CD1c-positive myeloid dendritic cell (primary cell): ENCODE data around the gene CTPS2.

Experiments
- DNase-seq: peaks from one replicate; pipeline ENCODE4 v3.0.0-alpha.2; 2016; ENCODE audit errors: extremely low spot score

CTPS2 gene

DNA sequence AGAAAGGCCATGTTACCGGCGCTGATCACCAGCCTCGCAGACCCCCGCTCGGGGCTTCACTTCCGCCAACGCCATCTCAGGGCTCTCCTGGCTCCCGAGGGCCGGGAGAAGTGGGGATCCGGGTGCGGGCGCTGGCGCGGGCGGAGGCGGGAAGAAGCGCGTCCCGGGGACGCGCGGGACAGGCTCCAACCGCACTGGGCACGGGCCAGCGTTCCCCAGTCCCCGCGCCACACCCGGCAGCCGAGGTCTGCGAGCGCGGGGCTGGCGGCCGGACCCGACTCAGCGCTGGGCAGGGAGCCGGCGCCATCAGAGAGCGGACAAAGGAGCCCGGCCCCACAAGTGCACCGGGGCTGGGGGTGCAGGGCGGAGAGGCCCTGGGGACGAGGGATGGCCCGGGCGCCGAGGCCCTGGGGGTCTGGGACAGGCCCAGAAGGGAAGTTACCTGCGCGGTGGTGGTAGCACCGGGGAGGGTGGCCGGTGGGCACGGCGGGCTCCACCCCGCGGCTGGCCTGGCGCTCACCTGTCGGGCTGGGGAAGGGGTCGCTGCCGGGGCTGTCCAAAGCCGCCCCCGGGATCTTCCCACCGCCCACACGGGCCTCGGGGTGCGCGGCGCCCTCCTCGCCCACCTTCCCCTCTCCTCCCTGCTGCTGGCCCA lies 449 bp downstream of the CTPS2 start:
- DNase-seq: peak; percentile 3

DNA sequence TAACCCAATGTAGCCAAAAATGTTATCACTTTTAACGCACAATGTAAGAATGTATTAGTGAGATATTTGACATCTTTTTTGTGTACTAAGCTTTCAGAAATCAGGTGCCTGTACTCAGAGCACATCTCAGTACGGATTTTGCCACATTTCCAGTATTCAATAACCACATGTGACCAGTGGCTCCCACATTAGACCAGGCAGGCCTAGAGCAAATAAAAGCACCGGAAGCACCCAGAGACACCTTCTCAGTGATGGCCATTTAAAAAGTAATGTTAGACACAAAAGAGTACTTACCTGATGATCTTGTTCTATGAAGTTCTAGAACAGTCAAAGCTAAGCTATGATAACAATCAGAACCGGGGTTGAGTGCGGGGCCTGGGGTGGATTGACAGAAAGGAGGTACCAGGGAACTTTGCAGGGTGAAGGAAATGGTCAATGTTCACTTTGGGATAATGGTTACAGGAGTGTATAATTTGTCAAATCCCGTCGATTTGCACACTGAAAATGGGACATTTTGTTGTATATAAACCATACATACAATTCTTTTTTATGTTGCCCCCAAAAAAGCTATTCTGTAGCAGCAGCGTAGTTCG lies 1.2 kb downstream of the CTPS2 start:
- DNase-seq: no peak

DNA sequence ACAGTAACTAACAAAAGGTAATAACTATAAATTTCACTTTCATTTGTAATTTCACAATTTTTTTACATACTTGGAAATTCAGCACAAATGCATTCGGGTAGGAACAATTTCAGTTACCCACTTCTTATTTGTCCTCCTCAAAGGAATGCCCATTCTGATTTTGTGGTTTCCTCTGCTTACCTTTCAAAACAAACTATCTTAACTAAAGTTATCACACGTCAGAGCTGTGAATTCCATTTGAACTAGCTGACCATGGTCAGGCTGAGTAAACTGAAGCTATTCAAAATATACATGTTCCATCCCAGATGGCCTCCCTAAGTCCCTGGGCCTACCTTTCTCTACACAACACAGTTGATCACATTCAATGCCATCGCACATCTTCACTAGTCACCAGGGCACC lies 4.5 kb downstream of the CTPS2 start:
- no peak for DNase-seq

DNA sequence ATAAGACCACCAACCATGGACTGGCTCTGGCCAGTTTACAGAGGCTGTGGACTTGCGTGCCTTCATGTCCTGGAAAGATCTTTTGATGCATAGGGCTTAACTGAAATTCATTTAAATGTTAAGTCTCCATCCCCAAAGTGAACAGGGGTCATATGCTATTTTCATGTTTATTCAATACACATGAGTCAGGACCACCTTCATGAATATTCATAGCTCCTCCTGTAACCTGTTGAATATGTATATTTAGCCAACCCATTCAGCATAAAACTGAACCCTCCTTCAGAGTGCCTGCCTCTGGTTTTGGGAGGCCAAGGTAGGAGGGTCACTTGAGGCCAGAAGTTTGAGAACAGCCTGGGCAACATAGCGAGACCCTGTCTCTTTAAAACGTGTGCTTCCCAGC lies 7.1 kb downstream of the CTPS2 start:
- DNase-seq: no peak

DNA sequence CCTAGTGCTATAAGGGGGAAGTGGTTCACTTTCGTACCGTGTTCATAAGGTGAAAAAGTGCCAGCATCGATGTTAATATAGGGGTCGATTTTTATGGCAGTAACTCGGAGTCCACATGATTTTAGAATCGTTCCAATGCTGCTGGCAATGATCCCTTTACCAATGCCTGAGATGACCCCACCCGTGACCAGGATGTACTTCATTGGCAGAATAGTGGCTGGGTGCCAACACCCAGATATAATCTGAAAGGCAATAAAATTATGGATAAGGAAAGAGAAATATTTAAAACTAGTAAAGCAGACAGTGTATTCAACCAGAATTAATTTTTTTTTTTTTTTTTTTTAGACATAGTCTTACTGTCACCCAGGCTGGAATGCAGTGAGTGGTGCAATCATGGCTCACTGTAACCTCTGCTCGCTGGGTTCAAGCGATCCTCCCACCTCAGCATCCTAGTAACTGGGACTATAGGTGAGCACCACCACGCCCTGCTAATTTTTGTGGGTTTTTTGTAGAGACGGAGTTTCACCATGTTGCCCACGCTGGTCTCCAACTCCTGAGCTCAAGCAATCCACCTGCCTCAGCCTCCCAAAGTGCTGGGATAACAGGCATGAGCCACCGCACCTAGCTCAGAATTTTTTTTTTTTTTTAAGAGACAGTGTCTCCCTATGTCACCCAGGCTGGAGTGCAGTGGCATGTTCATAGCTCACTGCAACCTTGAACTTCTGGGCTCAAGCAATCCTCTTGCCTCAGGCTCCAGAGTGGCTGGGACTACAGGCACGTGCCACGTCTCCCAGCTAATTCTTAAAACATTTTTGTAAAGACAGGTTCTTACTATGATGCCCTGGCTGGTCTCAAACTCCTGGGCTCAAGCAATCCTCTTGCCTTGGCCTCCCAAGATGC lies 9.5 kb downstream of the CTPS2 start:
- DNase-seq: no peak

DNA sequence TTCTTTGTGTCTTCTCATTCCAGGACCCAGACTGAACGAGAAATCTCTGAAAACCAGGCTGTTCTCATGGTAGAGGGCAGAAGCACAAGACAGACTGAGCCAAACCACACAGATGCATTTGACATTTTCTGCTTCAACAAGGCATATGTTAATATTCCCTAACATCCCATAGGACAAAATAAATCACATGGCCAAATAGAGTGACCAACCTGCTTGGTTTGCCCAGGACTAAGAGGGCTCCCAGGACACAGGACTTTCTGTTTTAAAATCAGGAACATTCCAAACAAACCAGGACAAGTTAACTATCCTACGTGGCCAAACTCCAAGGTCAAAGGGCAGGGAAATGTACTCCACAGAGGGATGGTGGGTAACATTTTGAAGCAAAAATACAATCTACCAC lies 11.7 kb downstream of the CTPS2 start:
- no peak for DNase-seq

DNA sequence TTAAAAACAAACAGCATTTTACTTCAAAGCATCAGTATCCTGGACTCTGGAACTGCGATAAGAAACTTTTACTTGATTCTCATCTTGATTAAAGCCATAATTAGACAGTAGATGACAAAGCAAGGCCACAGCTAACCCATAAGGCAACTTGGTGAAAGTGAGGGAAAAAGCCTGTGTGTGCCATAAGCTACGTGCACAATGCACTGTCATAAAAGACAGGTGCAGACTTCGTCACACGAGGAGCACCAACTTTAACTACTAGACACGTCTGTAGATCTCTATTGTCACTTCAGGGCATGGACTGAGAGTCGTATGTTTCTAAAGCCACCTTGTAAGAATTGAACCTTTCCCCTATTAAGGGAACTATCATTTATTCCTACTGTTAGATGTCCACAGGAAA lies 13.1 kb downstream of the CTPS2 start:
- DNase-seq: no peak

DNA sequence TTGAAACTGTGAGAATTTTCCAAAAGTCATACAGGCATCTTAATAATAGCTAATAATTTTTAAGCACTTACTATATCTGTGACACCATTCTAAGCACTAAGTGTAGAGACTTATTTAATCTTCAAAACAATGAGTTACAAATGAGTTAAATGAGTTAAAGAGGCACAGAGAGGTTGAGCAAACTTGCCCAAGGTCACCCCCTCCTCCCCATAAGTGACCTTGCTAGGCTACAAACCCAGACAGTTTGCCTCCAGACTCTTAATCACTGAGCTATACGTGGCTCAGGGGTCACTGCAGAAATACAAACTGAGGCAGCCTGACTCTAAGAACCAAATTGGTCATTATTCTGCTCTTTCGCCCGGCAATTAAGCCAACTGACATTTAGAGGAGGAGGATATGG lies 15.5 kb downstream of the CTPS2 start:
- DNase-seq: no peak

DNA sequence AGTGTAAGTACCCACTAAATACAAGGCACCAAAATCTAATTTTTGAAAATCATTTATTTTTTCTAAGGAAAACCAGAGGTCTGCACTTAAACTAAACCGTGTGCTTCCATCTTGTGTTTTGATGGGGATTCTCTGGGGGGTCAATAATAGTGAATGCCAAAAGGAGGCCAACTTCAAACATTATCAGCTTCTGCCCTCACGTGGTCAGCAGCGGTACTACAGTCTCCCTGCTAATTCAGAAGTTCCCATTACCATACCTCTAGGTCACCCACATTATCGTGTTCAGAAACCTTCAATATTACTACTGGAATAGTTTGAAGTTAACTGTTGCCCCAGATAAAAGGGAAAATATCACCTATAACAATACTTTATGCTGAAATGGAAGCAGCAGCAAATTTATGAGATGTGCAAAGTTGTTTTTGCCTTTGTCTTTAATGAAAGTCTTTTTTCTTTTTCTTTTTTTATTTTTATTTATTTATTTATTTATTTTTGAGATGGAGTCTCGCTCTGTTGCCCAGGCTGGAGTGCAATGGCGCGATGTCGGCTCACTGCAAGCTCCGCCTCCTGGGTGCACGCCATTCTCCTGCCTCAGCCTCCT lies 17.3 kb downstream of the CTPS2 start:
- DNase-seq: peak; percentile 58

DNA sequence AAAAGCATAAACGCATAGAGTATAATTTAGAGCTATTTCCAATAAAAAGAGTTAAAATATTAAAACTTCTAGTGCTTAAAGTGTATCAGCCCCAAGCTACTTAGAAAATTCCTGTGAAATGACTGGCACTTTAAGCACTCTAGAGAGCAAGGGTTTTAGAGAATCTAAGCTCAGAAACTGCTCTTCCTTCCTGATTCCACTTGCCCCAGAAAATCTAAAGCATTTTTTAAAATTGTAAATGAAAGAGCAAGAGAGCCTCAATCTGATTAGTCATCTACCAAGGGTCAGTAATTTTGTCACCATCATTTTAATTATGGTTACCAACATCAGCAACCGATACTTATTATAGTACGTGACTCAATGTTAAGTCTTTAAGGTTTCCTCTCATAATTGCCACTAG lies 25.0 kb downstream of the CTPS2 start:
- no peak for DNase-seq

DNA sequence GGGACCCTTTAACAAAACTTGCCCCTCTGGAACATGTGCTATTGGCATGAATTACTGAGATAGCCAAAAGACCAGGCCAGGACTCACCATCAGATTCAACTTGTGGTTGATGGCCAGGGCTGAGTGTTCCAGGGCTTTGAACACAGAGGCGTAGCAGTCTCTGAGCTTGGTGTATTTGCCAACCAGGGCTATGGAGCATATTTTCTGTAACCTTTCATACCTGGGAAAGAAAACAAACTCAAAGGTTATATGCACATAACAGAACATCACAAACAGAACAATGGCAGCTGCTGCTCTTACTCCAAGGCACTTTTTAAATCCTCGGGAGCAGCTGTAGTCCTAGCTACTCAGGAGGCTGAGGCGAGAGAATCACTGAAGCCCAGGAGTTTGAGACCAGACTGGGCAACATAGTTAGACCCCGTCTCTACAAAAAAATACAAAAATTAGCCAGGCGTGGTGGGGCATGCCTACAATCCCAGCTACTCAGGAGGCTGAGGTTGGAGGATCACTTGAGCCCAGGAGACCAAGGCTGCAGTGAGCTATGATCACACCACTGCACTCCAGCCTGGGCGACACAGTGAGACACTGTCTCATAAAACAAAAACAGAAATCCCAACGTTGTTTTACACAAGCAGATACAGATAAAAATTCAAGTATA lies 29.3 kb downstream of the CTPS2 start:
- DNase-seq: no peak

DNA sequence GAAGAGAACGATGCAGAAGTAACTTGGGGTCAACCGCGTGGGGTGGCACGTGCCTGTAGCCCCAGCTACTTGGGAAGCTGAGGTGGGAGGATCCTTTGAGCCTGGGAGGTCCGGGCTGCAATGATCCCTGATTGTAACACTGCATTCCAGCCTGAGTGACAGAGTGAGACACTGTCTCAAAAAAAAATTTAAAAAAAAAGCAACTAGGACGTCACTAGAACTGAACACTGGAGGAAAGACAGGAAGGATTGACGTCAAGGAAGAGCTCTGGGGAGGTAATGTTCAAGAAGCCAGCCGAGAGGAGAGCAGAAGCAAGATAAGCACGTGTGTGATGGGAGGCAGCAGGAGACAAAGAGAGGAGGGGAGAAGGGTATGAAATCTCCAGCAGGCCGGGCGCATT lies 33.8 kb downstream of the CTPS2 start:
- no peak for DNase-seq

DNA sequence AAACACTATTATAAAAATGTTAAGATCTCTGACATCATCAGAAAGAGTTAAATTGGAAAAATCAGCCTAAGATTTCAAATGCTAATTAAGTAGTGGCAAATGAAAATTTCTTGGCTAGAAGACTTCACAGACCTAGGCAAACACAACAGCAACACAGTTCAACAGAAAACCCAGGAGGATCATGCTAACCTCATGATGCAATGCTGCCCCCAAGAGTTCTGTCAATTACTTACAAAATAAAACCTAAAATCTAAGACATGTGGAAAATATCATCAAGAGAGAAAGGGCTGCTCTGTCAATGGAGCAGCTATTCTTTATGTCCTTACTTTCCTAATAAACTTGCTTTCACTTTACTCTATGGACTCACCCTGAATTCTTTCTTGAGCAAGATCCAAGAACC lies 41.5 kb downstream of the CTPS2 start:
- DNase-seq: peak; percentile 14

DNA sequence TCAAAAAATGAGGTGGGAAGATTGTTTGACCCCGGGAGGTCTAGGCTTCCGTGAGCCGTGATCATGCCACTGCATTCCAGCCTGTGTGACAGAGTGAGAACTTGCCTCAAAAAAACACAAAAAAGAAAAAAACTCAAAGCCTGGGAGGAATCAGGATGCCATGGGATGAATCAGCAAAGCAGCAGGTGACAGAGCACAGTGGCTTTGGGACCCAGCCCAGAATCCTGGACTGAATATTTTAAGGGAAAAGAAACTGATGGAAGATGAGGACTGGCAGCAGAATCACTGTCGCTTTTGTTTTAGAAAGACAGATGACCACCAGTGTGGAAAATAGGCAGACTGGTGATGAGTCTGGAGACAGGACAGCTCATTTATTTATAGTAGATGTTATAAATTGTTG lies 45.9 kb downstream of the CTPS2 start:
- no peak for DNase-seq

DNA sequence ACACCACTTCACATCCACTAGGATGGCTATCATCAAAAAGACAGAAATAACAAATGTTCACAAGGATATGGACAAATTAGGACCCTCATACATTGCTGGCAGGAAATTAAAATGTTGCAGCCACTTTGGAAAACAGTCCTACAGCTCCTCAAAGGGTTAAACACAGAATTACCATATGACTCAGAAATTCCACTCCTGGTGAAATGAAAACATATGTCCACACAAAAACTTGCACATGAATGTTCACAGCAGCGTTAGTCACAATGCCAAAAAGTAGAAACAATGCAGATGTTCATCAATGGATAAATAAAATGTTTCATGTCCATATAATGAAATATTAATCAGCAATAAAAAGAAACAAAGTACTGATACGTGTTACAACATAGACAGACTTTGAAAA lies 47.4 kb downstream of the CTPS2 start:
- DNase-seq: no peak

DNA sequence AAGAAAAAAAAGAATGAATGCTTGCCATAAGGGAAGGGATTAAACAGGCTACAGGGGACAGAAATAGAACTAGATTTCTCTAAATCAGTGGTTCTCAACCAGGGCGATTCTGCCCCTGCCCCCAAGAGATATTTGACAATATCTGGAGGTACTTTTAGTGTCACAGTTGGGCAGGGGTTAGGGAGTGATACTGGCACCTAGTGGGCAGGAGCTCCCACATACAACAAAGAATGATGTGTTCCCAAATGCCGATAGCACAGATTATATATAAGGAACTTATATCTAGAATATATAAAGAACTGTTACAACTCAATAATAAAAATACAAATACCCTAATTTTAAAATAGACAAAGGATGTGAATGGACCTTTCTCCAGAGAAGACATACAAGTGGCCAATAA lies 47.8 kb downstream of the CTPS2 start:
- DNase-seq: no peak

DNA sequence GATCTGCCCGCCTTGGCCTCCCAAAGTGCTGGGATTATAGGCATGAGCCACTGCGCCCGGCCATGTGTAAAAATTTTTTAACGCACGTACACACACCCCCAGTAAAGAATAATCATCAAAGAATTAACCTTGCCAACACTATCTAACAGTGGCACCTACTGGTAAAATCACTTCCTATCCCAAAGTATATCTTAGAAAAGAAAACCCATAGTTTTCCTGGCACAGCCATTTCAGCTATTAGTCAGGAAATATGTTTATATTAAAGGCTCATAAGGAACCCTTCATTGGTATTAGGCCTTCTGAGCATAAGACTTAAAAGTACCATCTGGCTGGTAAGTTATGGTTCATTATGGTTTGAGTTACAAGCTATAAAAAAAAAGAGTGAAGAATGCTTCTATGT lies 48.4 kb downstream of the CTPS2 start:
- DNase-seq: no peak

DNA sequence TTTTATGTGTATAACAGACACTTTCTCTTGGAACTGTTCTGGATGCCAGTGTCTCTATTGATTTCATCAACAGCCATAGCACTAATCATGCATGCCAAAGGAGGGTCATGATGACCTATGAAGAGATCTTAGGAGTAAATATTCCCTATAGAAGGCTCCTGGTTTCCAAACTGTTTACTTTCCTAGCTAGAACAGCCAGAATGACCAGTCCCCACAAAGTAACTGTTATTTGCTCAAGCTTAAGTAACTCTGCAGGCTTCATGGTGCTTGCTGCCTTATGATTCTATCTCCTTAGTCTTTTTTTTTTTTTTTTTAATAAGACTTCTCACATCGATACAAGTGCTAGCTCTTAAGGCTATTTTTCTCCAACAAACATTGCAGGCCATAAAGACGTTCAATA lies 50.1 kb downstream of the CTPS2 start:
- DNase-seq: no peak

DNA sequence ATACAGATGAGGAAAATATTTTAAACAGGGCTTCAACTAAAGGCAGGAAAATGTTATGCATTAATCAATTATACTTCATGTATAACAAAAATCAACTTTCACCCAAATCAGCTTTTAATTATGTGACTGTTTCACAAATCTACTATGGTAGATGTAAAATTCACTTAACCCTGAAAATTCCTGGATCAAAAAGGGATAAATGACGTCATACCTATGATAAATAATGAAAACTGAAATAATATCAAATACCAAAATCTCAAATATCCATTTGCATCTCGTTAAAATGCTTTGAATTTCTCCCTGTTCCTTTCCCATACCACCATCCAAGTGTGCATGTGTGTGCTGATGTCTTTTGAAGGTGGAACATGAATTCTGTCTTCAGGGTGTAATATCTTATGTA lies 51.0 kb downstream of the CTPS2 start:
- no peak for DNase-seq

DNA sequence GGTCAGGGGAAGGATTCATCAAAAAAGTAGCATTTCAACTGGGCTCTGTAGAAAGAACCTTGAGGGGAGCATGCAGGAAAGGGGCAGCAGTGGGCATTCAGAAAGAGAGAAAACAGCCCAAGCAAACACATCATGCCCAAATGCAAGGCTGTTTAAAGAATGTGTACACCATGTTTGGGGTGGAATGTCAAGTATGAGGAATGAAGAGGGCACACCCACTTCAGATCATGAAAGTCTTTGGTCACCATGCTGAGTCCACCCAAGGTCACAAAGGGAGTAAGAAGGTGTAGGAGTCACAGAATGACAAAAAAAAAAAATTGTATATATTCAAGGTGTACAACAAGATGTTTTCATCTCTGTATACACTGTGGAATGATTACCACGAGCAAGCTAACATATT lies 53.1 kb downstream of the CTPS2 start:
- DNase-seq: no peak

DNA sequence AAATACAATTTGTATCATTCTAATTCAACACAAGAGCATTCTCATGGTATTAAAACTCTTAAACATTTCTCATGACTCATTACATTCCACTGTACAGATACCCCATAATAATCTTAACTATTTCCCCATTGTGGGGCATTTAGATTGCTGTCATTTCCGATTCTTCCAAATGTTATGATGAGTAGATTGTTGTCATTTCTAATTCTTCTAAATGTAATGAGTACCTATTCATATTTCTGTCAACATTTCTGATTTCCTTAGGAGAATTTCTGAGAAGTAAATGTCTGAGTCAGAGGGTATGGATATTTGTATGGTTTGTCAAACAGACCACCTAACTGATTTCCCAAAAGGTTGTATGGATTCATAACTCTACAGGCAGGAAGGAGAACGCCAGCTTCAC lies 54.2 kb downstream of the CTPS2 start:
- no peak for DNase-seq

DNA sequence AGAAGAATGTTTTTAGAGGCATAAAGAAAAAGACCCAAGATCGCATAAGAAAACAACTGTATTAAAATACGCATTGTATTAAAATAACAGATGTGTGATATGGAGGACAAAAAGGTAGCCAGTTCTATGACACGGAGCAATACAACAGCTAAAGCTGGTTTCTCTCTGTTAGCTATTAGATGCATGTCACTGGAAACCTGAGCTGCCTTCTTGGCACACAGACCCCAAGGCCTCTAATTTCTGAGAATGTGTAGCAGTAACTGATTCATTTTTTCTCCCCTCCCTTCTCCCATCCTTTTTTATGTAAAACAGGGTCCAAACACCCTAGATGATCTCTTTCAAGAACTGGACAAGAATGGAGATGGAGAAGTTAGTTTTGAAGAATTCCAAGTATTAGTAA lies 58.4 kb downstream of the CTPS2 start:
- DNase-seq: no peak
